Fibroblast of the aortic adventitia (primary cell): ENCODE data around the gene CLSTN1. TPM values are rescaled to one million over a fixed set of nuclear protein-coding genes. Genes with fewer than 3 reads are reported as not detected.

Experiments used
- DNase-seq: peaks from one replicate; pipeline ENCODE4 v3.0.0-alpha.2; 2010; ENCODE audit warnings: low read depth
- H3K4me3 ChIP-seq: 2 replicates; pipeline ENCODE4 v1.5.1; 2011; ENCODE audit warnings: low read depth, mild to moderate bottlenecking, control low read depth, low read length, moderate library complexity
- CTCF ChIP-seq: IDR thresholded peaks from 2 replicates; pipeline ENCODE4 v1.5.1; 2011; ENCODE audit warnings: mild to moderate bottlenecking, low read length, control low read depth, inconsistent platforms; ENCODE audit not compliant: insufficient read depth
- total RNA-seq: library from RNA; depleted of rRNA; stranded (reverse); fragments of >200 nt; gene quantifications from 2 replicates; pipeline ENCODE4 v1.2.3, GENCODE V29; 2012; ENCODE audit warnings: low replicate concordance

Gene CLSTN1
- total RNA-seq = 53.0 and 61.5 TPM in 2 replicates

- H3K4me3 ChIP-seq = peak within 1 kb of the TSS; percentile 92
- DNase-seq = peak; percentile 75
- no peak for TF ChIP-seq CTCF
These were observed at the start of gene CLSTN1 for GRCh38 chr1:9823943-9824701. TSS of gene CLSTN1 (minus strand) at chr1:9823965. CDS start at chr1:9823733, 232 bp downstream.

GRCh38 chr1:9873385-9873784 lies 49.6 kb upstream of the CLSTN1 start:
- no peak overlapping the region for H3K4me3 ChIP-seq
- no peak for DNase-seq
- TF ChIP-seq CTCF = no peak

- no peak overlapping the region for H3K4me3 ChIP-seq
- DNase-seq = peak; percentile 25
These were observed 48.8 kb upstream of the CLSTN1 start for GRCh38 chr1:9872430-9873165.

GRCh38 chr1:9871707-9872425 lies 48.1 kb upstream of the CLSTN1 start:
- no peak for TF ChIP-seq CTCF
- DNase-seq = no peak
- no peak overlapping the region for H3K4me3 ChIP-seq

More at GRCh38 chr1:9872430-9873165, 48.8 kb upstream of the CLSTN1 start:
- TF ChIP-seq CTCF = no peak

GRCh38 chr1:9871021-9871420 lies 47.3 kb upstream of the CLSTN1 start:
- no peak for DNase-seq
- no peak for TF ChIP-seq CTCF
- no peak overlapping the region for H3K4me3 ChIP-seq

GRCh38 chr1:9870572-9870971 lies 46.8 kb upstream of the CLSTN1 start:
- H3K4me3 ChIP-seq = no peak overlapping the region
- TF ChIP-seq CTCF = no peak
- no peak for DNase-seq
